ENCODE measurements around the gene CYP4F12.
"Not testable (repeated sequence)": the region's sequence is repeated elsewhere in the genome, so short reads cannot be mapped to it uniquely, and the experiment has no call there.

The CYP4F12 gene

DNA sequence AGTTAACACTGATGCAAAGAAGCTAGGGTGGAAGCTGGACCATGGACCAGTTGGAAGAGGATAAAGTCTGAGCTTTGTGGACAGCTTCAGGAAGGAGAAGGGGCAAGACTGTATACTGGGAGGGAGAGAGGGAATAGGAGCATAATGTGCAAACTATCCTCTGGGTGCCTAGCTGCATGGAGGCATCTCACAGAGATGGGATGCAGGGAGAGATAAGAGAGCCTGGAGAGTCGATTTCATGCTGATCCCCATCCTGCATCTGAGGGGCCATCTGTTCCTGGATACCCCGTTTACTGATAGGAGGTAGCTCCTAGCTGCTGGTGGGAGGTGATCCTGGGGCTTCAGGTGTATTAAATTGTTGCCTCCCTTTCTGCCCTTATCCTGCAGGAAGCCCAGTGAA is 23.4 kb upstream of the CYP4F12 start:
- DNase-seq (ENCODE audit: low read depth in 2 of 2) = no peak

DNA sequence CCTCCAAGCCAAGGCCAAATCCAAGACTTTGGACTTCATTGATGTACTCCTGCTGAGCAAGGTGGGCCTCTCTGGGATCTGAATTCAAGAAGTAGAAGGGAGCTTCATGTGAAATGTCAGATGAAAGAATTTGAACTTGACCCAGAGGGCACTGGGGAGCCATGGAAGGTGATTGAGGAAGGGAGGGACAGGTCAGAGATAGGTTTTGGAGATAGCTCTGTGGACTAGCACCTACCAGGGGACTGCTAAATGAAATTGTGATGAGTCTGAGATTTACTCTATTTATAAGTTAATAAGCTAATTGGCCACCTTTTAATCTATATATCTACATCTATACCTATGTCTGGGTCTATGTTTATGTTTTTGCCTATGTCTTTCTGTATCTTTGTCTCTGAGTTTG is 22.8 kb upstream of the CYP4F12 start:
- not testable (repeated sequence) for DNase-seq (ENCODE audit: low read depth in 2 of 2)

DNA sequence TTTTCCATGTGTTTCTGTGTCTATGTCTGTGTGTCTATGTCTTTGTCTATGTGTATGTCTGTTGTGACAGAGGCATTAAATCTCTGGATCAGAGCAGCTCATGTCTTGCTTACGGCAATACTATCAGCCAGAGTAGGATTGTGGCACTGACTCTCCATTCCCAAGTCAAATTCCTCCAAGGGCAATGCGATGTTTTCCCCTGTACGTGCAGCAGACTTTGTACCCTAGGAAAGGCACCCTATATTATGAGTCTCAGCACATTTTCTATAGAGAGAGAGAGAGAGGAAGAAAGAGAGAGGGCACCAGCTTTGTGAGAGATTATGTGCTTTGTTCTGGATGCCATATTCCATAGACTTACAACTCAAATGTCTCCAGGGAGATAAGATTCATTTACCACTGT is 21.1 kb upstream of the CYP4F12 start:
- no peak for DNase-seq (ENCODE audit: low read depth in 2 of 2)

DNA sequence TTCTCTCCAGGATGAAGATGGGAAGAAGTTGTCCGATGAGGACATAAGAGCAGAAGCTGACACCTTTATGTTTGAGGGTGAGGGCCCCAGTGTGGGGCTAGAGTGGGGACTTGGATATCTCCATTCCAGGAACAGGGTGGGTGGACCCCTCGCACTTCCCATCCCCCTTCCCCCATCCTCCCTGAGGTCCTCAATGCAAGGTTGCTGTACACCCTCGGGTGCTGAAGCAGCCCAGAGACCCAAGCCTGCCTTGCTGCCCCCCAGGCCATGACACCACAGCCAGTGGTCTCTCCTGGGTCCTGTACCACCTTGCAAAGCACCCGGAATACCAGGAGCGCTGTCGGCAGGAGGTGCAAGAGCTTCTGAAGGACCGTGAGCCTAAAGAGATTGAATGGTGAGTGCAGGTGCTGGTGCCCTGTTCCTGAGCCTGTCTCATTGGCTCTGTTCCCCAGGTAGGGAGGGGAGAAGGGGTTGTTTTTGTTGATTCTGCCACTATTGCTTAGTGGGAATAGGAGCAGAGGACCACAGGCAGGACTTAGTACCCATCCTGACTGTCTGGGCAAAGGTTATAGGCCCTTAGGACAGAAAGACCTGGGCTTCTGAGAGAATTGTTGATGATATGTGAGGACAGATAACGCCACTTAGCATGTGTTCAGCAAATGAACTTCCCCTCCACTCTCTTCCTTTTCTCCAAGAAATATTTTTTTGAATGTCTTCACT is 20.2 kb upstream of the CYP4F12 start:
- no peak for DNase-seq (ENCODE audit: low read depth in 2 of 2)

DNA sequence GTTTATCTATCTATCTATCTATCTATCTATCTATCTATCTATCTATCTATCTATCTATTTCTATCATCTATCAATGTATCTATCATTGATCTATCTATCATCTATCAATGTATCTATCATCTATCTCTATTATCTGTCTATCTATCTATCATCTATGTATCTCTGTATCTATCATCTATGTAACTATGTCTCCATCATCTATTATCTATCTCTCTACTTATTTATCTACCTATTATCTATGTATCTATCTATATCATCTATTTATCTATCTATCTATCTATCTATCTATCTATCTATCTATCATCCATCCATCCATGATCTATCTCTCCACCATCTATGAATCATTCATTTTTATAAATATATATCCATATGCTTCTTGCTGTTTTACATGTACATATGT is 16.4 kb upstream of the CYP4F12 start:
- DNase-seq (ENCODE audit: low read depth in 2 of 2) = no peak

DNA sequence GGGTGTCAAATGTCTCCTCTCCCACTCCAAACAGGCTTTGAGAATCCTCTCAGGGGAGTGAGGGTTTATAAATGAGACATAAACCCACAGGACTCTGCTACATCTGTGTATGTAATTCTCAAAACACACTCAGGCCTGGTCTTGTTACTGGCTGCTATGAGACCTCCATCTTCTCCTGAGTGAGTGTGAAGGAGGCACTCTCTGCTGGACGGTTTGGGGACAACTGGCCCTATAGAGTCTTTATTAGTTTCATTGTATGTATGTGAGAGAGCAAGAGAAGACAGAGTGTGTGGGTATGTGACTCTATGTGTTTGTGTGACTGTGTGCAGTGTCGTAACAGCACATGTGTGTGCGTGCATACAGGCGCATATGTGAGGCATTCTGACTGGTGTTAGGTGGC is 9.6 kb upstream of the CYP4F12 start:
- no peak for DNase-seq (ENCODE audit: low read depth in 2 of 2)

DNA sequence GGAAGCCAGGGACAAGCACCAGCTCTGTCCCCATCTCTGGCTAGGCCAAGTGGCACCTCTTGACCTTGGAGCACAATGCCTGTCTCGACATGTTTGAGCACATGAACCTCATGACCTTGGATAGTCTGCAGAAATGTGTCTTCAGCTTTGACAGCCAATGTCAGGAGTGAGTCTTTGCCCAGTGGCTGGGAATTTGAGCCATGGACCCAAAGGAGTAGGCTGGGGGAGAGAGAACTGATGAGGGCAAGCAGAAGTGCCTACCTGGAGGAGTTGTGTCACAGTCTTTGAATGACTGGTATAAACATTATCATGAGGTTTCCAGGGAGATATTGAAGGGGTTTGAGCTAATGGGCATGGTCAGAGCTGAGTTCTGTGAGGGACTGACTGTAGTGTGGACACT is 6.7 kb upstream of the CYP4F12 start:
- DNase-seq (ENCODE audit: low read depth in 2 of 2) = no peak

DNA sequence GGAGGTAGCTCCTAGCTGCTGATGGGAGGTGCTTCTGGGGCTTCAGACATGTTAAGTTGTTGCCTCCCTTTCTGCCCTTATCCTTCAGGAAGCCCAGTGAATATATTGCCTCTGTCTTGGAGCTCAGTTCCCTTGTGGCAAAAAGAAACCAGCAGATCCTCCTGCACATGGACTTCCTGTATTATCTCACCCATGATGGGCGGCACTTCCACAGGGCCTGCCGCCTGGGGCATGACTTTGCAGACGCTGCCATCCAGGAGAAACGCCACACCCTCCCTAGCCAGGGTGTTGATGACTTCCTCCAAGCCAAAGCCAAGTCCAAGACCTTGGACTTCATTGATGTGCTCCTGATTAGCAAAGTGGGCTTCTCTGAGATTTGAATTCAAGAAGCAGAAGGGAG is 6.0 kb upstream of the CYP4F12 start:
- DNase-seq (ENCODE audit: low read depth in 2 of 2) = no peak

DNA sequence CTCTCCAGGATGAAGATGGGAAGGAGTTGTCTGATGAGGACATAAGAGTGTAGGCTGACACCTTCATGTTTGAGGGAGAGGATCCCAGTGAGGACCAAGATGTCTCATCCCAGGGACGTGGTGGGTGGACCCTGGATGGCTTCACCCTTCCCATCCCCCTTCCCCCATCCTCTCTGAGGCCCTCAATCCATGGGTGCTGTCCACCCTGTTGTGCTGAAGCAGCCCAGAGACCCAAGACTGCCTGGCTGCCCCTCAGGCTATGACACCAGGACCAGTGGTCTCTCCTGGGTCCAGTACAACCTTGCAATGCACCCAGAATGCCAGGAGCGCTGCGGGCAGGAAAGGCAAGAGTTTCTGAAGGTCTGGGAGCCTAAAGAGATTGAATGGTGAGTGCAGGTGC is 3.4 kb upstream of the CYP4F12 start:
- DNase-seq (ENCODE audit: low read depth in 2 of 2) = no peak

DNA sequence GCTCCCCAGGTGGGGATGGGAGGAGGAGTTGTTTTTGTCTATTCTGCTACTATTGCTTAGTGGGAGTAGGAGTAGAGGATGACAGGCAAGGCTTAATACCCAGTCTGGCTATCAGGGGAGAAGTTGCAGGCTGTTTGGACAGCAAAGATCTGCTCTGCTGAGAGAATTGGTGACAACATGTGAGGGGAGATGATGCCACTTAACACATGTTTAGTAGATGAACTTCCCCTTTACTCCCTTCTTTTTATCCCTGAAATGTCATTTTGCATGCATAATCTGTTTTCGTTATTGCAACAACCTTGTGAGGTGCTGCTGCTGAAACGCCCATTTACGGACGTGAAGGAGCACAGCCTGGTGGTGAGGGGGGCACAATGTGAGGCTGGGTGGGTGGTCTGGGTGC is 3.0 kb upstream of the CYP4F12 start:
- DNase-seq (ENCODE audit: low read depth in 2 of 2) = no peak

DNA sequence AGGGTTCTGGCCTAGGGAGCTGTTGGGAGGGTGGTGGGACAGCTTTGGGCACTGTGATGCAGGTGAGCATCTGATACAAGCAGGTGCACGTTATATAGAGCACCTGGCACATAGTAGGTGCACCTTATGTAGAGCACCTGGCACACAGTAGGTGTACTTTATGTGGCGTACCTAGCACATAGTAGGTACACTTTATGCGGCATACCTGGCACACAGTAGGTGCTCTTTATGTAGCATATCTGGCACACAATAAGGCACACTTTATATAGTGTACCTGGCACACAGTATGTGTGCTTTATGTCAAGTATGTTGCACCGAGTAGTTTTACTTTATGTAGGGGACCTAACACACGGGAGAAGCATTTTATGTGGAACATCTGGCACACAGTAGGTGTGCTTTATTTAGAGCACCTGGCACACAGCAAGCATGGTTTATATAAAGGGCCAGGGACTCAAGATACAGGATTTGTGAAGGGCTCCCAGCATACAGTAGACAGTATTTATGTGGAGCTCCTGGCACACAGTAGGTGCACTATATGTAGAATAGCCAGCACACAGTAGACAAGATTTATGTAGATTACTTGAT is 1.6 kb upstream of the CYP4F12 start:
- no peak for DNase-seq (ENCODE audit: low read depth in 2 of 2)

DNA sequence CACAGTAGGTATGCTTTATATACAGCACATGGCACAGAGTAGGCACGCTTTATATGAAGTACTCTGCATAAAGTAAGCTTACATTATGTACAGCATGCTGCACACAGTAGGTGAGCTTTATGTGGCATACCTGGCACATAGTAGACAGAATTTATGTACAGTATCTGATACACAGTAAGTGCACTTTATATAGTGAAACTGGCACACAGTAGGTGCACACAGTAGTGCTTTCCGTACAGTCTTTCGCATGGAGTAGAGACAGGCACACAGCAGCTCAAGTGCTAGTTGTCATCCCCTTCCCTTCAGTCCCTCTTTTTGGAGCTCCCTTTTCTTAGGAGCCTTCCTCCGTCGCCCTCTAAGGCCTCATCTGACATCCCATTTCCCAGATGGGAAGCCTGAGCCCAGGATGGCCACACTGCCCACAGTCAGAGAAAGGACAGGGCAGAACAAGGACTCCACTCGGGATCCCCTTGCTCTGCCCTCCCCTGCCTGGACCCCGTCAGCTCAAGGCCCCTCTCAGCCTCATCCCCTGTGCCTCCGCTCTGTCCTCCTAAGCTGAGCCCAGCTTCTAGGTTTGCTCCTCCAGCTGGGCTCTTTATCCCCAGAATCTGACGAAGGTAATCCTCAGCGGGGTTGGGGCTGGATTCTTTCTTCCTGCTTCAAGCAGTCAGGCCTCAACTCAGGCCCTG is 852 bp upstream of the CYP4F12 start:
- no peak for DNase-seq (ENCODE audit: low read depth in 2 of 2)

DNA sequence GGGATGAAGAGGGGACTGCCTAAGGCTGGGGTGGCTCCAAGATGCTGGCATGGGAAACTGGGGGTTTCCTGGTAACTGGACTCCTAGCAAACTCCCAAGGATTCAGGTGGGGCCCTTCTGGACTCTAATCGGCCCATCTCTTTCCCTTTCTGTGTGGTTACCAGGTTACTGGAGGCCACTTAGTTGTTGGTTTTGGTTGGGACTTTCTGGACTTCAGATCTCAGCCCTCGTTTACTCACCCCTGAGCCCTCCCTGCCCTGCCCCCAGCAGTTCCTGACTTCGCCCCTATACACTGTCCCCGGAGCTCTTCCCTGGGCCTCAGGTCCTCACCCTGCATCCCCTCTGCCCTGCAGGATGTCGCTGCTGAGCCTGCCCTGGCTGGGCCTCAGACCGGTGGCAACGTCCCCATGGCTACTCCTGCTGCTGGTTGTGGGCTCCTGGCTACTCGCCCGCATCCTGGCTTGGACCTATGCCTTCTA is 328 bp downstream of the CYP4F12 start:
- DNase-seq (ENCODE audit: low read depth in 2 of 2) = no peak

DNA sequence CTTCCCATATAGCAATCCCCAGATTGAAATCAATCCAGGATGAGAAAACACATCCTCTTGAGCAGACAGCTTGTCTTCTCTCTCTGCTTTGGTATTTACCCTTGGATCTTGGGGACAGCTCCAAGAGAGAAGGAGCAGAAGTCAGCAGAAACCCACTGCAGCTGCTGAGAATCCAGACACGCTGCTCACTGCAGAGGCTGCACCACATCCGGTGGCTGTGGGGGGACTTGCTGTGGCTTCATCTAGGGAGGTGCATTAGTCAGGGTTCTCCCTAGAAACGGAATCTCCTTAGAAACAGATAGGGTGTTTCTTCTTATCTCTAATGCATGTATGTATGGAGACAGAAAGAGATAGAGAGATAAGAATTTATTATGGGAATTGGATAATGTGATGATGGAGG is 2.7 kb downstream of the CYP4F12 start:
- no peak for DNase-seq (ENCODE audit: low read depth in 2 of 2)

DNA sequence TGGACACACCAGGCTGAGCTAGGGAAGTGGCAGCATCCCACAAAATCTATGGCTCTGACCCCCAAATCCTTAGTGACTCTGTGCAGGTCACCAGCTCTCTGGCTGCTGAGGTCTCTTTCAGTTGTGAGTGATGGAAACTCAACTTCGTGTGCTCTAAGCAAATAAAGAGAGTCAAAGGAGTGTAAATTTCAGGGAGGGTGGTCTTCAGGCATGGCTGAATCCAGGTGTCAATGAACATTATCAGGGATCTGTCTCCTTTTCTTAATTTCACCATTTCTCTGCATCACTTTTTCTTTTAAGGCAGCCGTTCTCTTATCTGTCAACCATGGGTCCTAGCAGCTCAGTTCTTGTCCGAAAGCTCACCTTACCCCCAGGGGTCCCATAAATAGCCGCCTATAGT is 6.2 kb downstream of the CYP4F12 start:
- DNase-seq (ENCODE audit: low read depth in 2 of 2) = no peak

DNA sequence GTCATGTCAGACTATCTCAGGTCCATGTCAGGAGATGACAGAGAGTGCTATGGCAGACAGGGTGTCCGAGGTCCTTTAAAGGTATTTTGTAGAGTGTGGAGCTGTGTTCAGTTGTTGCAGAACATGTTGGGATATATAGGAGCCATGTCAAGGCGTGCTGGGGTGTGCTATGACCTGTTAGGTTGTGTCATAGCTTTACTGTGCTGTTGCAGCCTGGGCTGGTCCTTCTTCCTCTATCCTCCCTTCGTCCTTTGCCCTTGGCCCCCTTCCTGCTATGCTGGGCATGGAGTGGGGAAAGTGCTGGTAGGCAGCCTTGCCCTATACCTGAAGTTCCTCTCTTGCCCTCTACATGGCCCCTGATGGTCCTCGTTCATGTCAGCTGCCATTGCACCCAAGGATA is 7.0 kb downstream of the CYP4F12 start:
- not testable (repeated sequence) for DNase-seq (ENCODE audit: low read depth in 2 of 2)

DNA sequence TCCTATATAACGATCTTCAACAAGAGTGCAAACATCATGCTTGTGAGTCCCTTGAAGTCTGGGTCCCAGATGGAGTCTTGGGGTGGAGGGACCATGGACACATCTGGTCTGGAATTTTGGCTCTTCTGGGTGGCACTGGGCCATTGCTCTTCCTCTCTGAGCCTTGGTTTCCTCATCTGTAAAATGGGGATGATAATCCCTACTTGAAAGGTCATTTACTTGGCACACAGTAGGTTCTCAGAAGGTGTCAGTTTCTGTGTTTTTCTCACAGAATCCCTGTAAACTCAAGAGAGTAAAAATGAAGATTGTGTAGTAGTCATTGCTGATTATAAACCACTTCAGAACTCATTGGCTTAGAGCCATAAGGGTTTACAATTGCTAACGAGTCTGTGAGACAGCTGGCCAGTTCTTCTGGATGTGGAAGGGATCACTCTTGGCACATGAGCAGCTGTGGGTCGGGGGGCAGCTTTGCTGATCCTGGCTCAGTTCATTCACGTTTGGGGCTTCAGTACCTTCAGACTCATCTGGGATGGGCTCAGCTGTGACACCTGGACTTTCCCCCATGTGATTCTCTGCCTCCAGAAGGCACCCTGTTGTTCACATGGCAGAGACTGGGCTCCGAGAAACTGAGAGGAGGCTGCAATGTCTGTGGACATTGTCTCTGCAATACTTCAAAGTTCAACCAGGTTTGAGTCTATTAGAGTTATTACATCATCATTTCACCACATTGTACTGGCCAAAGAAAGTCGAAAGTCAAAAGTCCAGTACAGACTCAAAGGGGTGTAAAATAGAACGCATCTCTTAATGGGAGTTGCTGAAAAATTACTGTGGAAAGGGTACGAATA is 7.8 kb downstream of the CYP4F12 start:
- DNase-seq (ENCODE audit: low read depth in 2 of 2) = no peak

DNA sequence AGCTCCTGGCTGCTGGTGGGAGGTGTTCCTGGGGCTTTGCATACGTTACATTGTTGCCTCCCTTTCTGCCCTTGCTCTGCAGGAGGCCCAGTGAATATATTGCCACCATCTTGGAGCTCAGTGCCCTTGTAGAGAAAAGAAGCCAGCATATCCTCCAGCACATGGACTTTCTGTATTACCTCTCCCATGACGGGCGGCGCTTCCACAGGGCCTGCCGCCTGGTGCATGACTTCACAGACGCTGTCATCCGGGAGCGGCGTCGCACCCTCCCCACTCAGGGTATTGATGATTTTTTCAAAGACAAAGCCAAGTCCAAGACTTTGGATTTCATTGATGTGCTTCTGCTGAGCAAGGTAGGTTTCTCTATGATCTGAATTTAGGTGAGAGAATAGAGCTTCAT is 10.5 kb downstream of the CYP4F12 start:
- DNase-seq (ENCODE audit: low read depth in 2 of 2) = no peak

DNA sequence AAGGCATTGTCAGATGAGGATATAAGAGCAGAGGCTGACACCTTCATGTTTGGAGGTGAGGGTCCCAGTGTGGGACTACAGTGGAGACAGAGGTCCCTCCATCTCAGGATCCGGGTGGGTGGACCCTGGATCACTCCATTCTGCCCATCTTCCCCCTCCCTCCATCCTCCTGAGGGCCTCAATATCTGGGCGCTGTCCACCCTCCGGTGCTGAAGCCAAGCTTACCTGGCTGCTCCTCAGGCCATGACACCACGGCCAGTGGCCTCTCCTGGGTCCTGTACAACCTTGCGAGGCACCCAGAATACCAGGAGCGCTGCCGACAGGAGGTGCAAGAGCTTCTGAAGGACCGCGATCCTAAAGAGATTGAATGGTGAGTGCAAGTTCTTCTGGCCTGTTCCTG is 11.9 kb downstream of the CYP4F12 start:
- DNase-seq (ENCODE audit: low read depth in 2 of 2) = no peak

DNA sequence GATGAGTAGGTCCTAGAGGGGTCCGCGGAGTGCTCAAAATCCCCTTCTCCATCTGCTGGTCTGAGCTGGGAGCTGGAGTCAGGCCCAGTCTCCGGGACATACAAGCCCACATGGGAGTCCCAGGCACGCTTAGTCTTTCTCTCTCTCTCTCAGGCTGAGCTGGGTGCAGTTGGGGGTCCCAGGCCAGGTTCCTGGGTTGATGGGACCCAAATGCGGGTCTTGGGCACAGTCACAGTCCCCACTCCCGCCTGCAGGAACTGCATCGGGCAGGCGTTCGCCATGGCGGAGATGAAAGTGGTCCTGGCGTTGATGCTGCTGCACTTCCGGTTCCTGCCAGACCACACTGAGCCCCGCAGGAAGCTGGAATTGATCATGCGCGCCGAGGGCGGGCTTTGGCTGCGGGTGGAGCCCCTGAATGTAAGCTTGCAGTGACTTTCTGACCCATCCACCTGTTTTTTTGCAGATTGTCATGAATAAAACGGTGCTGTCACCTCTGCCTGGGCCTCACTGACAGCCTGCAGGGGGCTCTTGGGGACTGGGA is 23.8 kb downstream of the CYP4F12 start:
- DNase-seq (ENCODE audit: low read depth in 2 of 2) = no peak

DNA sequence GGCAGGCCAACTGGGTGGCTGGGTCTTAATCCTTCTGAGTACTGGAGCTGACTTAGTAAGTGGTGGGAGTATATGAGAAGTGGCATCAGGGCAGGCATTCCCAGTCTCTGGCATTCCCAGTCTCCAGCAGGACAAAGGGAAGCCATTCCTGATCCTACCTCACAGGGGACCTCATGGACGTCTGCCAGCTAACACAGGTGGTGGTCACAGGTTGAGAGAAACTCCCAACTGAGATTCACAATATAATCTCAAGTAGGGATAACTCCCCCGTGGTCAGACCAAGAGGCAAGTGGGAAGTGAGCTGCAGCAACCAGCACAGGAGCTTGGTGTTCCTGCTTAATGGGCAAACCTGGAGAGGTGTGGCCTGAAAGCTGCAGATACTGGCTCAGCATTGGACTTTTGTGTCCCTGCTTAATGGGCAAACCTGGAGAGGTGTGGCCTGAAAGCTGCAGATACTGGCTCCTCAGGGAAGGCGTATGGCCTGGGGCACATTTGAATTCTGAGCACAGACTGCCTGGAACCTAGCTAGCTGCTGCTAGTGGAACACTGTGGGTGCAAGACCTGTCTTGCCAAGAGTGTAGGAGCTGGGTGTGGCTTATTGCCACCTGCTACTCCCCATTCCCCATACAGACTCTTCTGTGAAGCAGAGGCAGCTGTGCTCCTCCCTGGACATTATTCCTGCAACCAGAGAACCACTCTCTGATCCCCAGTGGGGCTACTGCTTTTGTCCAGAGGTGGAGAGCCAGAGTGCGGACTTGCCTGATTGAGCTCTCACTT is 29.1 kb downstream of the CYP4F12 start:
- no peak for DNase-seq (ENCODE audit: low read depth in 2 of 2)
